SHP77 treated with DMSO at 0.1 percent for 48 hours (cell line): Measurements from ENCODE around the gene TULP4.

Experiments
- DNase-seq: peaks from one replicate; lab custom pipeline; 2025; lab: John Stamatoyannopoulos, UW

Gene TULP4, protein sequence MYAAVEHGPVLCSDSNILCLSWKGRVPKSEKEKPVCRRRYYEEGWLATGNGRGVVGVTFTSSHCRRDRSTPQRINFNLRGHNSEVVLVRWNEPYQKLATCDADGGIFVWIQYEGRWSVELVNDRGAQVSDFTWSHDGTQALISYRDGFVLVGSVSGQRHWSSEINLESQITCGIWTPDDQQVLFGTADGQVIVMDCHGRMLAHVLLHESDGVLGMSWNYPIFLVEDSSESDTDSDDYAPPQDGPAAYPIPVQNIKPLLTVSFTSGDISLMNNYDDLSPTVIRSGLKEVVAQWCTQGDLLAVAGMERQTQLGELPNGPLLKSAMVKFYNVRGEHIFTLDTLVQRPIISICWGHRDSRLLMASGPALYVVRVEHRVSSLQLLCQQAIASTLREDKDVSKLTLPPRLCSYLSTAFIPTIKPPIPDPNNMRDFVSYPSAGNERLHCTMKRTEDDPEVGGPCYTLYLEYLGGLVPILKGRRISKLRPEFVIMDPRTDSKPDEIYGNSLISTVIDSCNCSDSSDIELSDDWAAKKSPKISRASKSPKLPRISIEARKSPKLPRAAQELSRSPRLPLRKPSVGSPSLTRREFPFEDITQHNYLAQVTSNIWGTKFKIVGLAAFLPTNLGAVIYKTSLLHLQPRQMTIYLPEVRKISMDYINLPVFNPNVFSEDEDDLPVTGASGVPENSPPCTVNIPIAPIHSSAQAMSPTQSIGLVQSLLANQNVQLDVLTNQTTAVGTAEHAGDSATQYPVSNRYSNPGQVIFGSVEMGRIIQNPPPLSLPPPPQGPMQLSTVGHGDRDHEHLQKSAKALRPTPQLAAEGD (N-terminal part only)

GRCh38 chr6:158312165-158312564, at the start of gene TULP4:
TSS of gene TULP4 (plus strand) at chr6:158312465. CDS start at chr6:158314017, 1,552 bp downstream.
- no peak for DNase-seq

DNA sequence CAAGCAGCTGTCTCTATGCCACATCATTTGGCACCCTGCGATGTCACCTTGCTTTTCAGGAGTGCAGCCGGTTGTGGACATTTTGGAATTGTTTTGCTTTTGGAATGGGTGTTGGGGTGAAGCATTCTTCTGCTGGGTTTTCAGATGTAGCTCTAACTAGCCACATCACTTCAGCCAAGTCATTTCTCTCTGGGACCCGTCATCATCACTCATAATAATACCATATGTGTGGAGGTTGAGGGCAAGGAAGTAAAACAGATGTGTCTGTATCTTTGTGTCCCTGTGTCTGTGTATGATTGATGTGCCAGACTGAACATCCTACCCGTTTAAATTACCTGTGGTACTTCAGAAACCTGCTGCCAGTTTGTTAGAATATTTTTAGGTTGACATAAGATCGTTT, 49.5 kb upstream of the TULP4 start:
- DNase-seq = no peak

DNA sequence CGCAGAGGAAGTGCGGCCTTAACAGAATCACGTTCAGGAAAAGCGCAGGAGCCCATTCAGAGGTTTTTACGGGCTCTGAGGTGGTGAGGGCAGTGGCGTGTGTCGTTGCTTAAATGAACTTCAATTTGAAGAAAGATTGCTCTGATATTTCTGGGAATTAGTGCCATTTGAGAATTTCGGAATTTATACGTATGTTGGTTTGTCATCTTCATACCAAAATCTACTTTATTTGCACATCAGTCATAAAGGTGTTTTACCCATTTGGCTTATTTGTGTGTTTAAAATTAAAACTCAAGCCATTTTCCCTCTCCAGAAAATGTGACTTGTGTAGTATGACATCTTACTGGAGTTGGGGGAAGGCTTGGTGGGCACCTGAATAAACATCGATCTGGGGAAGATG, 48.1 kb upstream of the TULP4 start:
- no peak for DNase-seq

- no peak for DNase-seq
These were observed 46.1 kb upstream of the TULP4 start for GRCh38 chr6:158266131-158266530.

DNA sequence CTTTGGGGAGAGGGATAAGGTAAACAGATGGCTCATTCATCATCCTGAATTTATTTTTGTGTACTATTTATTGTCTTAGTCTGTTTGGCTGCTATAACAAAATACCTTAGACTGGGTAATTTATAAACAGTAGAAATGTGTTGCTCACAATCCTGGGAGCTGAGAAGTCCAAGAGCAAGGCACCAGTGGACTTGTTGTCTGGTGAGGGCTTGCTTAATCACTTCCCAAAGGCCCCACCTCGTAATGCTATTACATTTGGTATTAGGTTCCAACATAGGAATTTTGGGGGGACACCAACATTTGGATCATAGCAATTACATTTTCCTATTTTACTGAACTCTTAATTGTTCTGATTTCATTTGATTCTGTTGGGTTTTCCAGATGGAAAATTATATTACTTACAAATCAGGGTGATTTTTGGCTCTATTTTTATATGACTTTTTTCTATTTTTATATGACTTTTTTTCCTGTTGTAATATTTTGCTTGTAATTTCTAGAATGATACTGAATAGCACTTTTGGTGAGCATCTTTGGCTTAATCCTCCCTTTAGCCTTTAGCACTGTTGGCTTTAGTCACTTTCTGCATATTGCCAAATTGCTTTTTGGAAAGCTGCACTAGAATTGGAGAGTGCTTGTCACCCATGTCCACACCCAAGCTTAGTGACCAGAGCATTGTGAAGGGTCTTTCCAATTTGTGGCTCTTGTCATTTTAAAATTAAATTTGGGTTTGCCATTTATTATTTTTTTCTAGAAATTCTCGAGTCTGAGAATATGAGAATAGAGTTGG, 43.7 kb upstream of the TULP4 start:
- DNase-seq = no peak

- DNase-seq = no peak
These were observed 42.6 kb upstream of the TULP4 start for GRCh38 chr6:158269657-158270056.

DNA sequence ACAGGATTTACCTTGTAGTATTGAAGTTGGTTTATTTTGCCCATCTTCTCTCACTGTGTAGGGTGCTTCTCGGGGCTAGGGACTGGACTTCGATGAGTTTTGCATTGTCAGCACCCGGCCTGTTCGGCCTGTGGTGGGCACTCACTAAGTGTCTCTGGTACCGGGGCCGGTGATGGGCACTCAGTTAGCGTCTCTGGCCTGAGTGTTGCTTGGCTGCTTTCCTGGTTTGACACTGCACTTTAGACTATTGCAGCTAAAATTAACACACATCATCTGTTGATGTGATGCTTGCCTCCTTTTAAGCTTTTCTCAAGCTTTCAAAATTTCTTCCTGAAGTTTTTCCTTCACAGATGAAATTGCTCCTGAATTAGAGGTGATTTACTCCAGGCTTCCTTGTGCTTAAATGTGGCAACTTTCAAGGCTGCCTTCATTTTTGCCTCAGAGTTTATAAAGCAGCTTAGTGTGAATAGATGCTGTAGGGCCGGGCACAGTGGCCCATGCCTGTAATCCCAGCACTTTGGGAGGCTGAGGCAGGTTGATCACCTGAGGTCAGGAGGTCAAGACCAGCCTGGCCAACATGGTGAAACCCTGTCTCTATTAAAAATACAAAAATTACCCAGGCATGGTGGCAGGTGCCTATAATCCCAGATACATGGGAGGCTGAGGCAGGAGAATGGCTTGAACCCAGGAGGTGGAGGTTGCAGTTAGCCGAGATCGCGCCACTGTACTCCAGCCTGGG, 41.7 kb upstream of the TULP4 start:
- no peak for DNase-seq

GRCh38 chr6:158272324-158272723, 39.9 kb upstream of the TULP4 start:
- DNase-seq = no peak

GRCh38 chr6:158278004-158278403, 34.3 kb upstream of the TULP4 start:
- DNase-seq = no peak

- DNase-seq = no peak
These were observed 32.6 kb upstream of the TULP4 start for GRCh38 chr6:158279615-158280014.

DNA sequence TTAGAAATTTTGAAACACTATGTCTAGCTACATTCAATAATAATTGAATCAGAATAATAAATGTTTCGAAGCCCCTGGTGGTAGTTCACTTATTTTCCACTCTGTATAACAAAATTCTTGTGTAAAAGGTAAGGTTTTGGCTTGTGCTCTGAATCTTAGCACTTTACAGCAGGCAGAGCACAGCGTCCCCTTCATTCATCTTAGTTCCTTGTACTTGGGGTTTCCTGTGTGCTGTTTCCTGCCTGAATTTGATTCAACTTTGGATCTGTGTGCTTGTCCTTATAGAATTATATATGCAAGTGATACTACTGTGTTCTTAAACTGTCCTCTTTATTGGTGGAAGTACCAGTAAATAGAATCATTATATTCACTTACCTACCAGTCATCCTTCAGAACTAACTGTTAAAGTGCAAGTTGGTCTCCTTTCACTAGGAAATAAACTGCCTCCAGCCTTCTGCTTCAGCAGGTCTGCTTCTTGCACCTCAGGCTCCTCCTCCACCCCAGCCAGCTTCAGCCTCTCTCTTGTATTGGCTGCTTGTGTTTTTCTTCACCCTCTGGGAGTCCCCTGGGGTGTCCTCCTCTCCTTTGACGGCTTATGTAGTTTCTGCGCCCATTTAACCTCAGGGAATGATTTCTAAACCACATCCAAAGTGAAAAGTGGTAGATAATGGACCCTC, 28.8 kb upstream of the TULP4 start:
- DNase-seq = no peak

DNA sequence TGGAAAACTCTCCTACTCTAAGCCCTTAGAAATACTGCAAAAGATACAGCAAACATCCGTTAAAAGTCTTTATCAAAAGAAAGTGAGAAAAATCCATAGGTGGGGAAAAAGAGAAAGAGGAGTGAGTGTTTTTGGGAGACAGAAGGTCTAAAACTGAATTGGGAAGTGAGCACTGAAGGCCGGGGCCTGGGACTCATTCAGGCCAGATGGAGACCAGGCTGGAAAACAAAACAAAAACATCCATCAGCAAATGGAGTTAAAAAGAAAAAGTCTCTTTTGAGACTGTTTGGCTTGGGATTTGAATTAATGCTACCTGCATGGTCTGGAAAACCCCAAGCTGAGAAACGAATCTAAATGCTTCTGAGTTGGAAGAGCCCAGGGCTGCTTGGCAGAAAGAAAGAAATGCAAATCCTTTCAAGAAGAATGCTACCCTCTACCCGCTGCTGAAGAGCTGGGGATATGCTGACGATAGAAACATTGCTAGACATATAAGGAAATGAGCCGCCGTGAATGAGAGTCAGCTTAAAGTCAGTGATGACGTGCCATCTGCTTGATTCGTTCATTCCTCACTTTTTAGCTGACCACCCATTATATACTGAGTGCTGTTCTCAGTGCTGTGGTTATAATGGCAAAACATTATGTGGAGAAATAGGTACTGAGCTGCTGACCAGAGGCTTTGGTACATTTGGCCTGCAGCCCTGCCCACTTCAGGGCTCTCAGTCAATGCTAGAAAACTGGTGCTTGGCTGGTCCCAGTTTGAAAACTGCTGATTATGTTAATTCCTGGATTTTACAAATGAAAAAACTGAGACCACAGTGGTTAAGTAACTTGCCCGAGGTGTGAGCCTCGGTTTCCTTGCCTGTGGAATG, 28.0 kb upstream of the TULP4 start:
- no peak for DNase-seq

DNA sequence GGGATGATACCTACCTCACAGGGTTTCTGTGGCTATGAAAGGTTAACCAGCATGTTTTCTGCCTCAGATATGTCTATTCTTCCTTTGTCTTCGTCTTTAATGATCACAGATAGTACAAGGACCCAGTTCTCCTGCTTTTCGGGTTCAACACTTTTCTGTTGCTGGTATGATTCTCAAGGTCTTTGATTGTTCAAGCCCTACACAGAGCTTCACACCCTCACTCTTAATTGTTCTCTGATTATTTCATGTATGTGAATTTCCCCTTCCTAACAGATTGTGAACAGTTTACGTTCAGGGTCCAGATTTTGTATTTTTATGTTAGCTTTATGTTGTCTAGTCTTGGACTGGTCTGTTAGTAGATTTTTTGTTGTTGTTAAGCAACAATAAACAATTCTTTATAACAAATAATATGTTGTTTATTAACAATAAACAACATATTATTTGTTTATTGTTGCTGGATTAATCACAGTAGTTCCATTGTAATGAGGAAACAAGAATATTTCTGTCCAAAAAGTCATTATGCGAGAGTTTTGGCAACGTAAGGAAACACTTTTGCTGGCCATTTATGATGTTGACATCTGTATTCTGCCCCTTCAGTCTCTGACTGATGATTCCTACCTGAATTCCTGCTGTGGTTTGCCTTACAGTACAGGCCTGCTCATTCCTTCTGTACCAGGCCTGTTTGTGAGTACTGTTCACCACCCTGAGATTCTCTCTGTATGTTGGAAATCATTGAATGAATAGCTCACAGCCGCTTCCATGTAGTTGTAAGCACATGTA, 27.2 kb upstream of the TULP4 start:
- no peak for DNase-seq

DNA sequence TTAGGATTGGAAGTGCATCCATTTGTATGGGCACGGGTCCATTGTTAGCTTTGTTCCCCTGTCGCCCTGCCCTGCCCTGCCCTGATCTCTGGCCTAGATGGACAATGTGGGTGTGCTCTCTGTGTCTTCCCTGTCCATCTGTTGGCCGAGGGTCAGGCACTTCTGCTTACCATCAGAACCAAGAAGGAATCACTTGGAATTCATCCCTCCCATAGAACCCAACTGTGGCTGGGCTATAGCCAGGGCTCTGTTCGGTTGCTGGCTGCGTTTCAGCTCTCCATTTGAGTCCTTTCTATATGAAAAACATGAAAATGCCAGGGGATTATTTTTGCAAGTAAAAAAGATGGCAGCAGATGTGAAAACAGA, 26.6 kb upstream of the TULP4 start:
- no peak for DNase-seq

GRCh38 chr6:158286413-158286812, 25.9 kb upstream of the TULP4 start:
- DNase-seq = no peak

DNA sequence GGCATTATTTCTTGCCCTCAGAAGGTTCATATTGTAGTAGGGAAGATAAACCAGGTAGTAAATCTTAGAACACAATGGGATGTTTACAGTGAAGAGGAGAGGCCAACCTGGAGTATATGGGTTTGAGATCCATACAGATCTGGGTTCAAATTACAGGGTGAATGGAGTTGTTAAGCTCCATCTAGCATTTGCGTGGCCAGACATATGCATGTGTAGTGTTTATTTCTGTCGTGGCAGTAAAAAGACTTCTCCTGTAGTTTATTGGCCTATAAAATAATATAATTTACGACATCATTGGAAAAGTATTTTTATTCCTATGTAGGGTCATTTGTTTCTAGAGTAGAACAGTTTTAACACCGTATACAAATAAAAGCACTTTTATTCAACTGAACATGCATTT, 25.2 kb upstream of the TULP4 start:
- no peak for DNase-seq

GRCh38 chr6:158290040-158290439, 22.2 kb upstream of the TULP4 start:
- DNase-seq = no peak

GRCh38 chr6:158290659-158291058, 21.6 kb upstream of the TULP4 start:
- DNase-seq = no peak

GRCh38 chr6:158292016-158292415, 20.2 kb upstream of the TULP4 start:
- DNase-seq = no peak
